ENCODE data around the gene CLPX.
A peak's percentile ranks its signal among the peaks of the same experiment; 100 is the strongest.
"Not testable (repeated sequence)": the region's sequence is repeated elsewhere in the genome, so short reads cannot be mapped to it uniquely, and the experiment has no call there.

CLPX gene

DNA sequence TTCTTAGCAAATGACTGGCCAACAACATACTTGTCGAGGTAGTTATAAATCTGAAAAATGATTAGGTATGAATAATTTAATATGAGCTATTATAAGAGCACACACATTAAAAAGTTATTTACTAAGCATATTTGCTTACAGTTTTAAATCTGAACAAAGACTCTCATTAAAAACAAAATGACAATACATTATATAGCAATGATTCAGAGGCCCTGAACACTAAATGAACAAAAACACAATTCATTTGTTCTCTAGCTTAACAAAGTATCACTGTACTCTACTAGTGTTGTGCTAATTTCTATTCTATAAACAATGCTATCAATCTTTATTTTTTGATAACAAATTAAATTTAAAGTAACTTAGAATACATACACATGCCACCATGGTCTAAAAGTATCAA is 21.0 kb downstream of the CLPX start:
- DNase-seq, result no peak

DNA sequence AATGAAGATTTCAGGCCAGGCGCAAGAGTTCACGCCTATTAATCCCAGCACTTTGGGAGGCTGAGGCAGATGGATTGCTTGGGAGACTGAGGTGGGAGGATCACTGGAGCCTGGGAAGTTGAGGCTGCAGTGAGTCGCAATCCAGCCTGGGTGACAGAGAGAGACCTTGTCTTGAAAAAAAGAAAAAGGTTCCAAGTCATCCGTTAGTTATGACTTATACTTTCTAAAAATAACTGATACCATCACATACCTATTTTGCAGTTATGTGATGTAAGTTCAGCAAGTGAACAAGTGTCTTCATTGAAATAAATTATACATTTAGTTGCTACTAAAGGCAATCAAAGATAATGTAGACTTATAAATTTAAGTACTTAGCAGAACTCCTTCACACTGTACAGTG is 22.1 kb downstream of the CLPX start:
- no peak for DNase-seq

DNA sequence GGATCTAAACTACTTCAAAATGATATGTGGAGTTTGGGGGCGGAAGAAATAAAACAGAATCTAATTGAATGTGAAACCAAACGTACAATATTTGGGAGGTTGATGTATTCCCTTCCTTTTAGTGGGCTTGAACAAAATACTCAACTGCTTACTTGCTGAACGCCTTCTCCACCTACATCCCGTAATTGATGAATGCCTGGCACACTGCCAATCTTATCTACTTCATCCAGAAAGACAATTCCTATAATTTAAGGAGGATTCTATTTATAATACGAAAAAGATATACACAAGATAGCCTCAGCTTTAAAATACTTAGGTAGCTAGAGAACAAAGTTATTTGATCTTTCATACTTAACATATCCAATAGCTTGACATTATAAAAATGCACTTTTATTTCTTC is 28.4 kb downstream of the CLPX start:
- no peak for DNase-seq

DNA sequence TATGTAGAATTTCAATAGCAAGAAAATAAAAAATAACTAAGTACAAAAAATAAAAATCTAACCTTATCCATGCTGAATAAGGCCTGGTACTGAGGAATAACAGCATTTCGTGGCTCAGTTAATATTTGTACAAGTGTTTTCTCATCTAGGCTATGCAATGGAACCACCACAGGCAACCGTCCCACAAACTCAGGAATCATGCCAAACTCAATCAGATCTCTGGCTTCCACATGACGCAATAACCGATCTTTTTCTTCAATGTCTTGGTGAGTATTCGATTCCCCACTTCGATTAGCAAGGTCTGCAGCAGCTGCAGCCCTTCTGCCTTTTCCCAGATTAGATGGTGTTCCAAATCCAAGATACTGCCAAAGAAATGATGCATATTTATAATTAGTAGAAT is 30.4 kb downstream of the CLPX start:
- DNase-seq, result no peak

DNA sequence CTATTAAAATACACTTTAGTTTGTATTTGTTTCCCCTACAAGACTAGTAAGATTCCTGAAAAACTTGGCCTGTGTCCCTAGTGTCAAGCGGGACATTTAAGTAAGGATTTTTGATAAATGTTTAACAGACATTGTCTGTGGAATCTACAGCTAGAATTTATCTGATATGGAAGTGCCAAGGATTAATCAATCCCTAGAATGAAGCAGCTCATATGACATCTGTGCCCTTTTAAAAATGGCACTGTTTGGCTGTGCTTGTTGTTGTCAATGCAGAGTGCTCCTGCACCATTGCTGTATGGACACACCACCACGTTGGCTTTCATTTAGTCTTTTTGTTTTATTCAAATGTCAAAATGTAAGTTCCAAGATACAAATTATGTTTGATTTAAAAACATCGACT is 37.2 kb downstream of the CLPX start:
- DNase-seq, result no peak

DNA sequence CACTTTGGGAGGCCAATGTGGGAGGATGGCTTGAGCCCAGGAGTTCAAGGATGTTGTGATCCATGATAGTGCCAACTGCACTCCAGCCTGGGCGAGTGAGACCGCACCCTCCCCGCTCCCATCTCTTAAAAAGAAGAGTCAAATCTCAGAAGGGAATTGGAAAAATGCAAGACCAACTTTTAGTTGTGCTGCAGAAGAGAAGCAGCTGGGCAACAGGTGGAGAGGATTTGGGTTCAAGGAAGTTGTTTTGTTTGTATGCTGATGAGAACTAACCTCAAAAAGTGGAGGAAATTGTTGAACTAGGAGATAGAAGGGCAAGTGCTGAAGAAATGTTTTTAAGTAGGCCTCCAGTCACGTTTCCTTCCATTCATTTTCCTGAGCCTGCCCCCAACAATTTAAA is 38.7 kb downstream of the CLPX start:
- no peak for DNase-seq

DNA sequence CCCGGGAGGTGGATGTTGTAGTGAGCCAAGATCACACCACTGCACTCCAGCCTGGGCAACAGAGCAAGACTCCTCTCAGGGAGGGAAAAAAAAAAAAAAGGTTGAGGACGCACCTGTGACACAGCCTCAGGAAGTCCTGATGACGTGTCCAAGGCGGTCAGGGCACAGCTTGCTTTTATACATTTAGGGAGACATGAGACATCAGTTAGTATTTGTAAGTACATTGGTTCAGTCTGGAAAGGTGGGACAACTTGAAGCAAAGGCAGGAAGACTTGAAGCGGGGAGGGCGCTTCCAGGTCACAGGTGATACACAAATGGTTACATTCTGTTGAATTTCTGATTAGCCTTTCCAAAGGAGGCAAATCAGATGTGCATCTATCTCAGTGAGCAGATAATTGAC is 46.5 kb downstream of the CLPX start:
- DNase-seq, result not testable (repeated sequence)

DNA sequence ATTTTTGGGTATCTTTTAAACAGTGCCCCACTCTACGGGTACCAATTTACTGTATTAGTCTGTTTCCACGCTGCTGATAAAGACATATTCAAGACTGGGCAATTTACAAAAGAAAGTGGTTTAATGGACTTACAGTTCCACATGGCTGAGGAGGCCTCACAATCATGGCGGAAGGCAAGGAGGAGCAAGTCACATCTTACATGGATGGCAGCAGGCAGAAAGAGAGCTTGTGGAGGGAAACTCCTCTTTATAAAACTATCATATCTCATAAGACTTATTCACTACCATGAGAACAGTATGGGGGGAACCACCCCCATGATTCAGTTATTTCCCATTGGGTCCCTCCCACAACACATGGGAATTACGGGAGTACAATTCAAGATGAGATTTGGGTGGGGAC is 47.2 kb downstream of the CLPX start:
- DNase-seq, result not testable (repeated sequence)

DNA sequence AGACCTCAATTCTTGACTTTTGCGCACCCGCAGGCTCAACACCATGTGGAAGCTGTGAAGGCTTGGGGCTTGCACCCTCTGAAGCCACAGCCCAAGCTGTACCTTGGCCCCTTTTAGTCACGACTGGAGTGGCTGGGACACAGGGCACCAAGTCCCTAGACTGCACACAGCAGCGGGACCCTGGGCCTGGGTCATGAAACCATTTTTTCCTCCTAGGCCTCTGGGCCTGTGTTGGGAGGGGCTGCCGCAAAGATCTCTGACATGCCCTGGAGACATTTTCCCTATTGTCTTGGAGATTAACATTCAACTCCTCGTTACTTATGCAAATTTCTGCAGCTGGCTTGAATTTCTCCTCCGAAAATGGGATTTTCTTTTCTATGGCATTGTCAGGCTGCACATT is 48.1 kb downstream of the CLPX start:
- not testable (repeated sequence) for DNase-seq

DNA sequence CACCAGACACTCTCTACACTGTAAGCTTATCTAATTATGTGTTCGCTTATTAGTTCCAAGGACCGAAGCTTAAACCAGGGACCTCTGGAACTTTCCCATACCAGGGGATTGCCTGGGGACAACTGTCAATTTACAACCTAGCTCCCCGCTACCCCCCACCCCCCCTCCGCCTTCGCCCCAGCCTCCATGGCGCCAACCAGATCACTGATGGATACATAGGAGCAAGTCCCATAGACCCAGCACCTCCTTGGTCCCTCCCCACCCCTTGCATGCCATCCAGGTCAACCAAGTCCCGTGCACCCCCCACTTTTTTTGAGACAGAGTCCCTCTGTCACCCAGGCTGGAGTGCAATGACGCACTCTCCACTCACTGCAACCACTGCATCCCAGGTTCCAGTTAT is 50.6 kb downstream of the CLPX start:
- DNase-seq, result no peak

DNA sequence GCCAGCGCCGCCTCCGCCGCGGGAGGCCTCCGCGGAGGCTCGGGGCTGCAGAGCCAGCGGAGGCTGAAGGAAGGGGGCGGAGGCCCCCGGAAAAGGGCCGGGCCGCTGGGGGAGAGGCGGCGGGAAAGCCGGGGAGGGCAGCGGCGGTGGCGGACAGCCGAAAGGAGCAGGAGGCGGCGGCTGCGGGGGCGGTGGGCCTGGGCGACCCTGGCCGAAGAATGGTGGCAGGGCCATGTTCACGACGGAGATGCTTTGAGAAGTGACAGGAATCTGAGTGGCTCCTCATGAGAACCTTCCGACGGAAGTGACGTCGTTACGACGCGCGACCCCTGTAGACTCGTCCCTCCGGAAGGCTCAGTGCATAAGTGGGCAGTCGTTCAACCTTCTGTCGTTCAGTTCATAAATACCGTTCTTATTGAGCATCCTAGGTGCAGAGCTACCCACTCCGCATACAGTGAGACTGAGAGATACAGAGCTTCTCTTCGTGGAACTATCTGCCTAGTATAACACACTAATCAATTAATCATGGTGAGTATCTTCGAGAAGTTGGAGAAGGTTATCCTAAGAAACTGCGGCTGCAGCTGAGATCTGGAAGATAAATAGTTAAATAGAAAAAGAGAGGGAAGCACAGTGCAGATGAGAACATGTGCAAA is 51.5 kb downstream of the CLPX start, which contains the start of gene PDCD7:
TSS of gene PDCD7 (minus strand) at position 261 of the 653 bp plus-strand sequence. CDS start at position 234, 27 bp downstream.
- peak; percentile 85 for DNase-seq

DNA sequence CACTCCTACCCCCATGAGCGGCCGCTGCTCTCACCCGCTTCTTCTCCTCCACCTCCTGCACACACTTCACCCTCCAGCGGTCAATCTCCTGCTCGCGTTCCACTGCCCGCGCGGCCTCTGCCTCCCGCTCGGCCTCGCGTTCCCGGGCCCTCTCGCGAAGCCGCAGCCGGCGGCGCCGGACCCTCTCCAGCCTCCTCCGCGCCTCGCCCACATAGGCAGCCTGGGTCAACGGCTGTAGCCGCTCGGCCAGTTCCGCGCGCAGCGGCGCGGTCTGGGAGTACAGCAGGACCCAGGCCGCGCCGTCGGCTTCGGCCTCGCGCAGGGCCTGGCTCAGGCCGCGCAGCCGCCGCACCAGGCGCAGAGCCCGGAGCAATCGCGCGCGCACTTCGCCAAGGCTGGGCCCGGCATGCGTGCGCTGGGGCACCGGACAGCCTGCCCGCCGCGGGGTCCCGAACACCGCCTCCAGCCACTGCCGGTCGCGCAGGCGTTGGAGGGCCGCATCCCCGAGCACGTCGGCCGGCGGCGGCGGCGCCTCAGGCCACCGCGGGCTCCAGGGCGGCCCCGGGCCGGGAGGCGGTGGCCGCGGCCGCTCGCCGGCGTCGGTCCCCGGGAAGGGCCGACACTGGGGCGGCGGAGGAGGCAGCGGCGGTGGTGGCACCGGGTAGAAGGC is 52.1 kb downstream of the CLPX start:
- peak; percentile 22 for DNase-seq

DNA sequence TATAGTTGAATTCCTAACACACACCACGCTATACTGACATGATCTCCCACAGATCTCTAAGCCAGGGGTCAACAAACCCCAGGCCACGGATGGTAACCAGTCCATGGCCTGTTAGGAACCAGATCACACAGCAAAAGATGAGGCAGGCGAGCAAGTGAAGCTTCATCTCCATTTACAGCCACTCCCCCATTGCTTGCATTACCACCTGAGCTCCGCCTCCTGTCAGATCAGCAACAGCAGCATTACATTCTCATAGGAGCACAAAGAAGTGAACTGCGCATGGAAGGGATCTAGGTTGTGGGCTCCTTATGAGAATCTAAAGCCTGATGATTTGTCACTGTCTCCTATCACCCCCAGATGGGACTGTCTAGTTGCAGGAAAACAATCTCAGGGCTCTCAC is 54.2 kb downstream of the CLPX start:
- DNase-seq, result no peak

DNA sequence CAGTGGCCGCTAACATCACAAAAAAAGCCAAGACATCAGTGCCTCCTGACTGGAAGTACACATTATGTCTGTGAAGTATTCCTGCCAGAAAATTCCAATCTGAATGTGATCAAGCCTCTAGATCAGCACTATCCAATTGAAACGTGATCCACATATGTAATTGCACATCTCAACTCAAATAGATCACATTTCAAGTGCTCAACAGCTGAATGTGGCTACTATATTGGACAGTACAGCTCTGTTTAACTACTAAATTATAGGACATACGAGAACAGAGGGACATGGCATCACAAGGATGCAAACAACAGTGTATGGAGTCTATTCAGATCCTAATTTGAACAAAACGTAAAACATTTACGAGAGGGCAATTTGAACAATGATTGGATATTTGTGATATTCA is 69.6 kb downstream of the CLPX start:
- no peak for DNase-seq

DNA sequence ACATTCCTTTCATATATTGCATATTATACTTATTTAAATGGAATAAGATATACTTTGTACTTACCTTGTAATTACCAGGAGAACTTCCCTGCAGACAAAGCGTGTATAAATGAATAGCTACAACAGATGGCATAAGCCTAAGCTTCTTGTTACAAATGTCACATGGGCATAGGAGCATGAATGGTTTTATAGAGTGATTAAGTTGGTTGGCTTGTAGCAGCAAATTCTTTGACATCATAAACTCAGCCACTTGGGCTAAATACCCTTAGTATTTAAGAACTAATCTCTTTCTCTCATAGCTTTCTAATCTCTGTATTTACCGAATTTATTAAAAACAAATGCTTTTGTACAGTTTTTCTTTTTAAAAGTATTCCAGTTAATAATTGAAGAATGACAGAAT is 70.1 kb downstream of the CLPX start, which contains the start of gene UBAP1L:
TSS of gene UBAP1L (minus strand) at position 115 of the 400 bp plus-strand sequence. CDS start 8,985 bp downstream, outside the sequence.
- DNase-seq, result no peak

DNA sequence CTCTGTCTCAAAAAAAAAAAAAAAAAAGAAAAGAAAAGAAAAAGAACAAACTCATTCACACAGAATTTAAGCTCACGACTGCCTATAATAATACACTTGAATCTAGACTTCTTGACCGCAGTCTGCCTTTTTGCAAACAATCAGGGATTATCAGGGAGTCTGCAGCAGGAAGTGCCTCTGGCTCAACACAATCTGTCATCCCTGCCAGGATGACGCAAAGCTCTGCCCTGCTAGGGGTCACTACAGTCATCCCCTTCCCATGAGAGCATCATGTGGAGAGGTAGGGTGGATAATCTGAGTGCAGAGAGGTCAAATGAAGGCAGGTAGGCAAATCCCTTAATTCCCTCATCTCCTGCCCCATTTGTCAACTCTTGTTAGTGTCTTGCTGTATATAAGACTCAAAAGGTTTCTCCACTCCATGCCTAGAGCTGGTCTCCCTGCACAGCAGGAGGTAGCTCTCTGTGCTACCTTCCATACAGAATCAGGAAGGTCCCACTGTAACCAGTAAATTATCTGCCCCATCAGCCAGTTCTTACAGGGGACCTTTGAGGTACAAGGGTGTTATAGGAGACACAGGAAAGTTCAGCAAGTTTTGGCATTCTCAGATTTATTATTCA is 74.4 kb downstream of the CLPX start:
- DNase-seq, result no peak

DNA sequence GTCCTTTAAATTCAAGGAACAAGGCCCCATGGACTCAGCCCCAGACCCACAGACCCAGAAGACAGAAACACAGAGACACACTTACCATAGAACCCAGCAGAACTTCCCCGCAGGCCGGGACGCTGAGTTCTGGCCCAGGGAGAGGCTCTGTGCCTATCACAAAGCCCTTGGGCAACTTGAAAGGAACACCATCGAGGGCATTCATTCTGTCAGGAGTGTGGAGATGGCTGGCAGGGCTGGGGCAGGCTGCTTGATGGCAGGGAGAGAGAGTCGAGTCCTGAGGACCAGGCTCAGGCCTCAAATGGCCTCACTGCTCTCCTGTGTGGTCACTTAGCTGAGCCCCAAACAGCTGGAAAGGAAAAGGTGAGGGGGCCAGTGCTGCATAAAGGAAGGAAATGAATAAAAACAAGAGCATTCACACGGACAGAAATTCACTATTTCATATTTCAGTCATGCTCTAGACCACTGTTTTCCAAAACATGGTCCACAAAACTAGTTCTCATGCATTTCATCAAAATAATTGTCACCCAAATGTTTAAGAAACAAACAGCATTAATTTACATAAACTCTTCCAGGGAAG is 79.0 kb downstream of the CLPX start:
- DNase-seq, result no peak

DNA sequence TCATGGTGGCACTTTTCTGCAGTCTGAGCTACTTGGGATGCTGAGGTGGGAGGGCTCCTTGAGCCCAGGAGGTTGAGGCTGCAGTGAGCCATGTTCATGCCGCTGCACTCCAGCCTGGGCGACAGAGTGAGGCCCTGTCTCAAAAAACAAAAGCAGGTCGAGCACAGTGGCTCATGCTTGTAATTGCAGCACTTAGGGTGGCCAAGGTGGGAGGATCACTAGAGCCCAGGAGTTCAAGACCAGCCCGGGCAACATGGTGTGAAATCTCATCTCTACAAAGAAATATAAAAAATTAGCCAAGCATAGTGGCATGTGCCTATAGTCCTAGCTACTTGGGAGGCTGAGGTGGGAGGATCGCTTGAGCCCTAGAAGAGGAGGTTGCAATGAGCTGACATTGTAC is 80.1 kb downstream of the CLPX start:
- no peak for DNase-seq

DNA sequence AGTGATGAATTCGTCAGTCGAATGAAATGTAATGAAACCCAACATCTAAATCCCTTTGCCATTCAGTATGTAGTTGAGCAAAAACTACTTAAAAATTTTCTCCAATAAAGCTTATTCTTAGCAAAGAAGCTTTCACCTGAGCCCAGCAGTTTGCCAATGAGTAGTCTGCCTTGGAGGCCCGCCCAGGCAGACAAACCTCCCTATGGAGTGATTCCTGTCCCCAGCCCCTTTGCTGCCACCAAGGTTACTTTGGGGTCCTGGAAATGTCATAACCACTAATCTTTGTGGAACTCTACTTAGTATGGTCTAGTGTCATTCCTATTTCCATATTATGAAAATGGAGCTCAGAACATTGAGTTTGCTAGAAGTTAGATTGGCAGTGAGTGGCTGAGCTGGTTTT is 82.2 kb downstream of the CLPX start:
- DNase-seq, result no peak

DNA sequence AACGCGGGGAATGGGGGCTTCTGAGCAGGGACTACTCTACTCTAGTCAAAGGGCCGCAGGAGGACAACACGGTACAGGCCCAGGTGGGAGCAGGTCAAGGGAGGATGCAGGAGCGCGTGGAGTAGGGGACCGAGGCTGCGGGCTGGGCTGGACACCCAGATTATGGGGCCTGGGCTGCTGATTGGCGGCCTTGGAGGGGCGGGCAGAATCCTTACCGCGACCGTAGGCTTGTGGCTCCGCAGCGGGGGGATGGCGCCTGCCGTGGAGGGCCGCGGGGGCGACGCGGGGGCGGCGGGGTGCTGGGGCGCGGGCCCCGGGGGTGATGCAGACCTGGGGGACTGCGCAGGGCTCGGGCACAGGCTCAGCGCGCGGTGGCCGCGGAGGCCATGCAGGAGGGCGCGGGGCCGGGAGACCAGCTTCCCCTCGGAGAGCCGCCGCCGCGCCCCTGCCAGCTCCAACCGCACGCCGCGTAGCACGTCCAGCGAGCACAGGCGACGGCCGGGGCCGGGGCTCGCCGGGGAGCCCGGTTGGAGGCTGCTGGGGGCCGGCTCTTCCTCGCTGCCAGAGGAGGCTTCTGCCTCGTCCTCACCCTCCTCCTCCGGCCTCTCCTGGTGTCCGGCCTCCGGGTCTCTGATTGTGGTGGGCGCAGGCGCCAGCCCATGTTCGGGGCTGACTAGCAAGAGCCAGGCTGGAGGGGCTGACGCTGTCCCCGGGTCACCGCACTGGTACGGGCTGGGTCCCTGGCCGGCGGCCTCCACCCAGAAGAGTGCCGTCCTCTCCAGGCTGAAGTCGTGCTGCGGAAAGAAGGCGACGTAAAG is 83.0 kb downstream of the CLPX start:
- DNase-seq, result no peak

DNA sequence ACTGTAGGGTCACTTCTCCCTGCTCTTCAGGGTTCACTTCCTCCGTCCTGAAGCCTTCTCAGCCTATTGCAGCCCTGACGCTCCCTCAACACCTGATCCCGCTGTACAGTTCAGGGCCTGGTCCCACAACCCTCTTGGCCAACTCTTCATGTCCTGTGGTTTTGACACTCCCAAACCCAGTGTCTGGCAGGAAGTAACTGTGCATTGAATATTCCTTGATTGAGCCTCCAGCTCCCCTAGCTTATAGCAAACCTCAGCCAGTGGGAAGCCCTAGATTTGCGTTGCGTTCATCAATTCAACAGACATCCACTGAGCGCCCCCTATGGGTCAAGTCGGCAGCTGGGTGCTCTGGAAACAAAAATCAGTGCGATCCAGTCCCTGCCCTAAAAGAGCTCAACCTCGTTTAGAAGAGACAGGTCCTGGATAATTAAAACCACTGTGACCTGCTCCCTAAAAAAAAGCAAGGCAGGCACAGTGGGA is 83.7 kb downstream of the CLPX start:
- peak; percentile 58 for DNase-seq

DNA sequence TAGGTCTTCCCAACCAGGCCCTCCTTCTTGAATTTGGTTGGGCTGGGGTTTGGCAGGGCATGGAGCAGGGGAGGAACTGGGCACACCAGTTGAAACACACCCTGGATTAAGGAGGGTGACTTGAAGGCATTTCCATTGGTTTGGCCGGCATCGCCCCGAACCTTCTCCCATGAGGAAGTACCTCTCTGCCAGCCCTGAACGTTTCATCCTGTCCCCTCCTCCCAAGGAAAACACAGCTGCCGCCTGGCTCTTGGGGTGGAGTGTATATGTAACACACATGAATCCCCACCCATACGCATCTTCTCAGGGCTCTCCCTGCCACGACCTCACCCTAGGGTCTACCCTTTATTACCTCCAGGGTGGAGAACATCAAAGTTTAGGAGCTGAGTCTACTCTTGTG is 84.7 kb downstream of the CLPX start:
- DNase-seq, result no peak

DNA sequence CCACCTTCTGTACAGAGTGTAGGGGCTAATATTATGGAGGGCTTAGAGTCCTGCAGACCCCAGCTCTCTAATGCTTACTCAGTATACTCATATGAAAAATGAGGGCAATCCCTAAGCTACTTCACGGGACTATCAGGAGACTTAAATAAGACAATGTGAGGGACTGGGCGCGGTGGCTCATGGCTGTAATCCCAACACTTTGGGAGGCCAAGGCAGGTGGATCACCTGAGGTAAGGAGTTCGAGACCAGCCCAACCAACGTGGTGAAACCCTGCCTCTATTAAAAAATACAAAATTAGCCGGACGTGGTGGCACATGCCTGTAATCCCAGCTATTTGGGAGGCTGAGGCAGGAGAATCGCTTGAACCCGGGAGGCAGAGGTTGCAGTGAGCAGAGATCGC is 85.3 kb downstream of the CLPX start:
- DNase-seq, result not testable (repeated sequence)

Measured in stimulated activated CD4-positive, alpha-beta T cell treated with anti-CD3 and anti-CD28 coated beads, Interleukin-1b, Interleukin-23, amount 100 ng/mL, for 48 hours (primary cell).